ENCODE data around the gene CFAP298. TPM values are rescaled to one million over a fixed set of nuclear protein-coding genes. Genes with fewer than 3 reads are reported as not detected.

The CFAP298 gene
- polyA plus RNA-seq, 3 donors, result 18.7 to 28.7 (median 26.5) TPM

- Mint-ChIP-seq H3K27me3 (ENCODE audit: low read depth in 3 of 3) (peaks cover 4 to 7% (median 6%) of the 10 kb centered on the region in 3 donors), H3K4me1 (peaks cover 14% of the 10 kb centered on the region), H3K27ac (no peak overlapping the region), H3K4me3 (no peak overlapping the region), H3K36me3 (no peaks in the 10 kb centered on the region), H3K9me3 (peaks cover 0 to 1% (median 0%) of the 10 kb centered on the region in 7 donors)
- Histone ChIP-seq H3K27ac (ENCODE audit: low read depth in 1 of 2, low read length in 2 of 2) (no peak overlapping the region), H3K4me2 (replicated peaks; ENCODE audit: extremely low read depth, low read length, poor library complexity, severe bottlenecking) (no peak overlapping the region), H3K36me3 (replicated peaks in 1 of 2; ENCODE audit: control insufficient read depth in 1 of 2, insufficient read depth in 2 of 2, low read length in 2 of 2) (no peaks in the 10 kb centered on the region), H3K27me3 (ENCODE audit: control insufficient read depth in 2 of 2, insufficient read depth in 2 of 2, low read length in 2 of 2) (no peaks in the 10 kb centered on the region), H3K9me3 (replicated peaks in 1 of 2; ENCODE audit: control insufficient read depth in 1 of 2, insufficient read depth in 1 of 2, low read length in 2 of 2) (no peaks in the 10 kb centered on the region), H4K20me1 (ENCODE audit: insufficient read depth, low read length) (no peaks in the 10 kb centered on the region), H2AFZ (ENCODE audit: insufficient read depth, low read depth, low read length, poor library complexity, severe bottlenecking) (no peak overlapping the region), H3K4me1 (ENCODE audit: control insufficient read depth in 1 of 2, insufficient read depth in 2 of 2, low read length in 2 of 2) (peaks cover 11 to 16% of the 10 kb centered on the region in 2 donors), H3K79me2 (ENCODE audit: insufficient read depth, low read length) (no peaks in the 10 kb centered on the region), H3K9ac (ENCODE audit: insufficient read depth, low read length, poor library complexity, severe bottlenecking) (no peak overlapping the region), H3K4me3 (replicated peaks in 1 of 3; ENCODE audit: low read depth in 2 of 3, low read length in 3 of 3) (no peak overlapping the region)
- 96% methylated on average over 20 of the region's 25 CpGs for WGBS (ENCODE audit: insufficient coverage)
- intact Hi-C loops (cut with micrococcal nuclease), result no loop called here
- DNase-seq, result no peak
- TF ChIP-seq CTCF (IDR thresholded peaks at IDR 0.05), result no peak
Observed at GRCh38 chr21:32572574-32573420, 39.4 kb downstream of the CFAP298 start.

DNA sequence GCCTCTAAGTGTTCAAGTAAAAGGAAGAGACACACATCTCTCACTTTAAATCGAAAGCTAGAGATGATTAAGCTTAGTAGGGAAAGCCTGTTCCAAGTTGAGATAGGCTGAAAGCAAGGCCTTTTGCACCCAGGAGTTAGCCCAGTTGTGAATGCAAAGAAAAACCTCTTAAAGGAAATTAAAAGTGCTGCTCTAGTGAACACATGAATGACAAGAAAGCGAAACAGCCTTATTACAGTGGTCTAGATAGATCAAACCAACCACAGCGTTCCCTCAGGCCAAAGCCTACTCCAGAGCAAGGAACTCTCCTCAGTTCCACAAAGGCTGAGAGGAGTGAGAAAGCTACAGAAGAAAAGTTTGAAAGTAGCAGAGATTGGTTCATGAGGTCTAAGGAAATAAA, 41.7 kb downstream of the CFAP298 start:
- peaks cover 4 to 9% (median 6%) of the 10 kb centered on the region in 3 donors for H3K27me3 Mint-ChIP-seq (ENCODE audit: low read depth in 3 of 3)
- Histone ChIP-seq H3K9me3 (replicated peaks in 1 of 2; ENCODE audit: control insufficient read depth in 1 of 2, insufficient read depth in 1 of 2, low read length in 2 of 2) (no peaks in the 10 kb centered on the region), H4K20me1 (ENCODE audit: insufficient read depth, low read length) (no peaks in the 10 kb centered on the region), H3K79me2 (ENCODE audit: insufficient read depth, low read length) (no peaks in the 10 kb centered on the region), H3K4me2 (replicated peaks; ENCODE audit: extremely low read depth, low read length, poor library complexity, severe bottlenecking) (no peak overlapping the region), H3K36me3 (replicated peaks in 1 of 2; ENCODE audit: control insufficient read depth in 1 of 2, insufficient read depth in 2 of 2, low read length in 2 of 2) (no peaks in the 10 kb centered on the region), H3K27ac (ENCODE audit: low read depth in 1 of 2, low read length in 2 of 2) (no peak overlapping the region), H2AFZ (ENCODE audit: insufficient read depth, low read depth, low read length, poor library complexity, severe bottlenecking) (no peak overlapping the region), H3K4me3 (replicated peaks in 1 of 3; ENCODE audit: low read depth in 2 of 3, low read length in 3 of 3) (no peak overlapping the region), H3K4me1 (ENCODE audit: control insufficient read depth in 1 of 2, insufficient read depth in 2 of 2, low read length in 2 of 2) (peaks cover 11 to 16% of the 10 kb centered on the region in 2 donors), H3K9ac (ENCODE audit: insufficient read depth, low read length, poor library complexity, severe bottlenecking) (no peak overlapping the region), H3K27me3 (ENCODE audit: control insufficient read depth in 2 of 2, insufficient read depth in 2 of 2, low read length in 2 of 2) (no peaks in the 10 kb centered on the region)
- WGBS (ENCODE audit: insufficient coverage), result no CpG with 5 or more reads among the region's 3 CpGs
- H3K27ac Mint-ChIP-seq, result peak overlapping the region in 1 of 7 donors; percentile 86
- no peak for TF ChIP-seq CTCF (IDR thresholded peaks at IDR 0.05)
- peaks cover 0 to 3% (median 0%) of the 10 kb centered on the region in 7 donors for H3K9me3 Mint-ChIP-seq
- DNase-seq, result no peak
- H3K4me1 Mint-ChIP-seq, result peaks cover 14% of the 10 kb centered on the region
- no peaks in the 10 kb centered on the region for H3K36me3 Mint-ChIP-seq
- intact Hi-C loops (cut with micrococcal nuclease), result no loop called here
- no peak overlapping the region for H3K4me3 Mint-ChIP-seq

All from CD14-positive monocyte (primary cell).